ENCODE data around the gene IKBKG.

DNA sequence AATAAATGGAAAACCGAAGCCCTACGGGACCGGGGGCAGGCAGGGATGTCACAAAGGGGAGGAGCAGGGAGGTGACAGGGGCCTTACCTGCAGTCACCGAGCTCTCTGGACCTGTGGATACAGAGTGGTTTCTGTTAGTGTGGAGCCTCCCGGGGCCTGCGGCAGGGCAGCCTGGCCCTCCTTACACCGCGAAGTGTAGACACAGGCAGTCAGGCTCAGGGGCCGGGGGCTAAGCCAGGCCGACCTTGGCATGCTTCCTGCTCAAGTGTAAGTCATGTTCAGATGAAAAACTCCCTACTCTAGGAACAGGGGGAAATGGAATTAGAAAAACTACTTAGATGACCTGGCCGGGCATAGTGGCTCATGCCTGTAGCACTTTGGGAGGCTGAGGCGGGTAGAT is 35.7 kb upstream of the IKBKG start:
- TF ChIP-seq, protein P1, sequence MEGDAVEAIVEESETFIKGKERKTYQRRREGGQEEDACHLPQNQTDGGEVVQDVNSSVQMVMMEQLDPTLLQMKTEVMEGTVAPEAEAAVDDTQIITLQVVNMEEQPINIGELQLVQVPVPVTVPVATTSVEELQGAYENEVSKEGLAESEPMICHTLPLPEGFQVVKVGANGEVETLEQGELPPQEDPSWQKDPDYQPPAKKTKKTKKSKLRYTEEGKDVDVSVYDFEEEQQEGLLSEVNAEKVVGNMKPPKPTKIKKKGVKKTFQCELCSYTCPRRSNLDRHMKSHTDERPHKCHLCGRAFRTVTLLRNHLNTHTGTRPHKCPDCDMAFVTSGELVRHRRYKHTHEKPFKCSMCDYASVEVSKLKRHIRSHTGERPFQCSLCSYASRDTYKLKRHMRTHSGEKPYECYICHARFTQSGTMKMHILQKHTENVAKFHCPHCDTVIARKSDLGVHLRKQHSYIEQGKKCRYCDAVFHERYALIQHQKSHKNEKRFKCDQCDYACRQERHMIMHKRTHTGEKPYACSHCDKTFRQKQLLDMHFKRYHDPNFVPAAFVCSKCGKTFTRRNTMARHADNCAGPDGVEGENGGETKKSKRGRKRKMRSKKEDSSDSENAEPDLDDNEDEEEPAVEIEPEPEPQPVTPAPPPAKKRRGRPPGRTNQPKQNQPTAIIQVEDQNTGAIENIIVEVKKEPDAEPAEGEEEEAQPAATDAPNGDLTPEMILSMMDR (IDR thresholded peaks at IDR 0.05; ENCODE audit: low read depth, low read length) = no peak
- TF ChIP-seq, protein P2, sequence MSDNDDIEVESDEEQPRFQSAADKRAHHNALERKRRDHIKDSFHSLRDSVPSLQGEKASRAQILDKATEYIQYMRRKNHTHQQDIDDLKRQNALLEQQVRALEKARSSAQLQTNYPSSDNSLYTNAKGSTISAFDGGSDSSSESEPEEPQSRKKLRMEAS (IDR thresholded peaks at IDR 0.05; ENCODE audit: low read depth, low read length) = no peak
